Stimulated activated naive CD8-positive, alpha-beta T cell treated with anti-CD3 and anti-CD28 coated beads, Interleukin-15, amount 100 ng/mL, for 72 hours (primary cell): ENCODE data around the gene GNB1.

Source experiments
- ATAC-seq: fragments of 150-1000 bp; cut with Tn5 transposase; 2 replicates; pipeline ENCODE4 v1.10.0; 2021; ENCODE audit warnings: mild to moderate bottlenecking, moderate library complexity
- DNase-seq, 2 donors: peaks; one replicate each; pipeline ENCODE4 v3.0.0; 2021 to 2022
- H3K27ac Mint-ChIP-seq, 2 donors: one replicate each; pipeline ENCODE4 v1.8.0; 2022; ENCODE audit warnings: mild to moderate bottlenecking in 2 of 2, mixed read lengths in 2 of 2, moderate library complexity in 2 of 2
- H3K27me3 Mint-ChIP-seq: one replicate; pipeline ENCODE4 v1.8.0; 2022; ENCODE audit warnings: mixed read lengths
- H3K4me1 Mint-ChIP-seq: one replicate; pipeline ENCODE4 v1.8.0; 2022; ENCODE audit warnings: mild to moderate bottlenecking, mixed read lengths
- H3K4me3 Mint-ChIP-seq, 2 donors: one replicate each; pipeline ENCODE4 v1.8.0; 2022; ENCODE audit warnings: mild to moderate bottlenecking in 2 of 2, mixed read lengths in 2 of 2, moderate library complexity in 1 of 2
- H3K9me3 Mint-ChIP-seq, 2 donors: one replicate each; pipeline ENCODE4 v1.8.0; 2022; ENCODE audit warnings: mixed read lengths in 2 of 2

GNB1 gene

GRCh38 chr1:1901641-1902294 is 10.9 kb upstream of the GNB1 start:
- no peak overlapping the region for H3K4me3 Mint-ChIP-seq
- H3K9me3 Mint-ChIP-seq = no peaks in the 10 kb centered on the region
- peaks cover 27% of the 10 kb centered on the region for H3K4me1 Mint-ChIP-seq
- no peaks in the 10 kb centered on the region for H3K27me3 Mint-ChIP-seq
- H3K27ac Mint-ChIP-seq = peak overlapping the region in 1 of 2 donors; percentile 54
- no peak for ATAC-seq
- DNase-seq = no peak

DNA sequence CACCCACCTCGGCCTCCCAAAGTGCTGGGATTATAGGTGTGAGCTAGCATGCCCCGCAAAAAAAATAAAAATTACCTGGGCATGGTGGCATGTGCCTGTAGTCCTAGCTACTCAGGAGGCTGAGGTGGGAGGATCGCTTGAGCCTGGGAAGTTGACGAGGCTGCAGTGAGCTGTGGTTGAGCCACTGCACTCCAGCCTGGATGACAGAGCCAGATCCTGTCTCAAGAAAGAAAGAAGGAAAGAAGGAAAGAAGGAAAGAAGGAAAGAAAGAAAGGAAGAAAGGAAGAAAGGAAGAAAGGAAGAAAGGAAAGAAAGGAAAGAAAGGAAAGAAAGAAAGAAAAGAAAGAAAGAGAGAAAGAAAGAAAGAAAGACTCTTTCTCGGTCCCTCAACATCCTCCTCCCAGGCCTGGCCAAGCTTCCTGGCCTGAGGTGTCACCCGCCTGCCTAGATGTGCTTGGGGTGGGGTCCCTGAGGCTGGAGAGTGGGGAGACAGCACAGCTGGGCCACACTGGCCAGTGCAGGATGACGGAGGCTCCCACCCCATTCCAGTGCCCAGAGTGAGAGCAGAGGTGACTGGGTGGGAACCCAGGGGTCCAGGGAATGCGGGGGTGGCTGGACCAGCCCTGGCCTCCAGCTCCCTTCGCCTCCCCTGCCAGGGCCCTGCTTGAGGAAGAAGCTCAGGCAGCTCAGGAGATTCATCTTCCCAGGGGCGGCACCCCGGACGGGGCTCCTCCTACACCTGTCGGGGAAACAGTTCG is 10.2 kb upstream of the GNB1 start:
- no peak for ATAC-seq
- Mint-ChIP-seq H3K27me3 (no peaks in the 10 kb centered on the region), H3K4me3 (no peak overlapping the region)

DNA sequence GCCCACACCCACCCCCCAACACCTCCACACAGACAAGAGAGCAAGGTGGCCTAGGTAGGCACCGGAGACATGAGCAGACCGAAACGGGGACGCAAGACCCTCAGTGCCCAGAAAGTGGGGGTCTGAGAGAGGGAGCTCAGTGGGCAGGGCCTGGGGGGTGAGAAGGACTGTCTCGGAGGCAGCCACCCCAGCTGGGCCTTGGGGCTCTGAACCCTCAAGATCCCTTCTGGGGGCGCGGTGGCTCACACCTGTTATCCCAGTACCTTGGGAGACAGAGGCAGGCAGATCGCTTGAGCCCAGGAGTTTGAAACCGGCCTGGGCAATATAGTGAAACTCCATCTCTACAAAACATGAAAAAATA is 9.1 kb upstream of the GNB1 start:
- no peaks in the 10 kb centered on the region for H3K27me3 Mint-ChIP-seq
- no peak for ATAC-seq
- no peaks in the 10 kb centered on the region for H3K9me3 Mint-ChIP-seq
- no peak overlapping the region for H3K4me3 Mint-ChIP-seq
- peaks cover 30% of the 10 kb centered on the region for H3K4me1 Mint-ChIP-seq
- no peak overlapping the region for H3K27ac Mint-ChIP-seq
- DNase-seq = no peak

More for the DNA sequence above, 10.2 kb upstream of the GNB1 start:
- H3K4me1 Mint-ChIP-seq = peaks cover 21% of the 10 kb centered on the region
- H3K9me3 Mint-ChIP-seq = no peaks in the 10 kb centered on the region
- DNase-seq = no peak
- peak overlapping the region in 1 of 2 donors; percentile 30 for H3K27ac Mint-ChIP-seq

DNA sequence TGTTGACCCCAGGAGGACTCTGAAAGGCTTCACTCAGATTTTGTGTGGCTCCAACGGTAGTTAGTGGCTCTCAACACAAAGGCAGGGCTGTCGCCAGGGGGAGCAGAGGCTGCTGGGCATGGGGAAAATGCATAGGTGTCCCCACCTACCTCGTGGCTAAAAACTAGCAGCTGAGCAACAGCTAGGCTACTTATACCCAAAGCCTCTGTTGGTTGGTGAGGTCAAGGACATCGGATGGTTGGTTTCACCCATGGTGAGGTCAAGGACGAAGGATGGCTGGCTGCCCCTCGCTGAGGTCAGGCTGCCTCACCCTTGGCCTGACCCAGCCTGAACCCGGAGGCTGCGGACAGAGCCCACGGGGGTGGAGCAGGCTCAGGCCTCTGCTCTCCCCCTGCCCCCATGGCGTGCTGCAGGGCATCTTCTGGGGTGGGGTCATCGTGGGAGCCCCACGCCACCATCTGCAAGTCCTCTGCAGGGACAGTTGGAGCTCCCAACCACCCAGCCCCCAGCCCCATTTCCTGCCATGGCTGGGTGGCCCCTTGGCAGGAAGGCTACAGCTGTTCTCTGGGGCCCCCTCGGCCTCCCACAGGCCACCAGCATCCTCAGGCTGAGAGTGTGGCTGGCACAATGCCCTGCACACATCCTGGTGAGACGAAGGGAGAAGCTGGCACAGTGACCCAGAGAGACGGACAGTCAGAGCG is 8.5 kb upstream of the GNB1 start:
- no peak for DNase-seq
- peaks cover 36% of the 10 kb centered on the region for H3K4me1 Mint-ChIP-seq
- no peak overlapping the region for H3K4me3 Mint-ChIP-seq
- no peaks in the 10 kb centered on the region for H3K27me3 Mint-ChIP-seq
- peak overlapping the region in 1 of 2 donors; percentile 71 for H3K27ac Mint-ChIP-seq
- H3K9me3 Mint-ChIP-seq = no peaks in the 10 kb centered on the region
- peak; percentile 58 for ATAC-seq

DNA sequence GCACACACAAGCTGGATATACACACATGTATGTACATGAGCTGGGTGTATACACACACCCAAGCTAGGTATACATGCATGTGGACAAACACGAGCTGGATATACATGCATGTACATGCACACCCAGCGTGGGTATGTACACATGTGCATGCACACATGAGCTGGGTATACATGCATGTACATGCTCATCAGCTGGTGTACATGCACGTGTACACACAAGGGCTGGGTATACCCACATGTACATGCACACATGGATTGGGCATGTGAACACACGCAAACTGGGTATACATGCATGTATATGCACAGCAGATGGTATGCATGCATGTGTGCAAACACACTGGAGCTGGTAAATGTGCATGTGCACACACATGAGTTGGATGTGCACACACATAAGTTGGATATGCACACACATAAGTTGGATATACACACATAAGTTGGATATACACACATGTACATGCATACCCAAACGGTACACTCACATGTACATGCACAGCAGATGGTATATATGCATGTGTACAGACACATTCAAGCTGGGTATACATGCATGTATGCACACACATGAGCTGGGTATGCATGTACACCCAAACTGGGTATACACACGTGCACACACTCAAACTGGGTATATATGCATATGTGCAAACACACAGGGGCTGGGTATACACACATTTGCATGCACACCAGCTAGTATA is 7.5 kb upstream of the GNB1 start:
- no peak overlapping the region for H3K4me3 Mint-ChIP-seq
- H3K9me3 Mint-ChIP-seq = no peaks in the 10 kb centered on the region
- ATAC-seq = no peak
- no peak for DNase-seq
- H3K4me1 Mint-ChIP-seq = peaks cover 46% of the 10 kb centered on the region
- H3K27ac Mint-ChIP-seq = no peak overlapping the region
- H3K27me3 Mint-ChIP-seq = no peaks in the 10 kb centered on the region

- Mint-ChIP-seq H3K27me3 (no peaks in the 10 kb centered on the region), H3K4me3 (no peak overlapping the region), H3K27ac (no peak overlapping the region), H3K9me3 (no peaks in the 10 kb centered on the region), H3K4me1 (peaks cover 64% of the 10 kb centered on the region)
- ATAC-seq = no peak
- no peak for DNase-seq
These were observed 4.8 kb upstream of the GNB1 start for GRCh38 chr1:1895456-1896336.

- no peak for ATAC-seq
- H3K27me3 Mint-ChIP-seq = no peaks in the 10 kb centered on the region
- peak overlapping the region in 1 of 2 donors; percentile 11 for H3K27ac Mint-ChIP-seq
These were observed 4.2 kb upstream of the GNB1 start for GRCh38 chr1:1895060-1895418.

DNA sequence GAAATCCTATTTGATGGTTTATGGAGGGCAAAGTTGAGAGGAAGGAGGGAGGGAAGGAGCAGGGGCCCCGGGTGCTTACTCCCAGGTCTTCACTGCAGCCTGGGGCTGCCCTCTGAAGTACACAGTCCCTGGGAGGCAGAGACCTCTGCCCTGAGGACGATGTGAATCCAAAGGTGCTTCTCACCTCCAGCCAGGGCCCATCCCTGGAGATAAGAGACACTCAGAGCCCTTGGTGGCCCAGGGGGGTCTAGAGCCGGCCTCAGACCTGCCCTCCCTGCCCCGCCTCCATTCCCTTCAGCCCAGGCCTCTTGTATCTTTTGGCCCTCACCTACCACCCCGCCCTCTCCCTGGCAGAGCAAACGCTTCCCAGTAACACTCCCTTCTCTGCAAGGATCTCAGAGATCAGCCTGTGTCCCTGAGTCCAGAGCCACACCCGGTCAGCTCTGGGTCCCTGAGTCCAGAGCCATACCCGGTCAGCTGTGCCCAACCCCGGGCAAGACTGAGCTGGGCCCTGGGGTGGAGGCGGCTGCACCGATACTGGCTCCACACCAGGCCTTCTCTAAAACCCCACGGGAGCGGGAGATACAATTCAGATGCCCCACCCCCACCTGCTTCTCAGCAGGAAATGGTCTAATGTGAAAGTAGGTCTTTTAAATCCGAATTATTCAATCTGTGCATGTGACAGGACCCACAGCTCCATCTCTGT is 3.6 kb upstream of the GNB1 start:
- no peaks in the 10 kb centered on the region for H3K27me3 Mint-ChIP-seq
- H3K4me1 Mint-ChIP-seq = peaks cover 59% of the 10 kb centered on the region
- no peak for ATAC-seq
- DNase-seq = no peak
- H3K27ac Mint-ChIP-seq = peak overlapping the region; percentile 11 to 81
- no peaks in the 10 kb centered on the region for H3K9me3 Mint-ChIP-seq
- H3K4me3 Mint-ChIP-seq = no peak overlapping the region

More at GRCh38 chr1:1895060-1895418, 4.2 kb upstream of the GNB1 start:
- DNase-seq = no peak
- no peak overlapping the region for H3K4me3 Mint-ChIP-seq
- peaks cover 64% of the 10 kb centered on the region for H3K4me1 Mint-ChIP-seq
- H3K9me3 Mint-ChIP-seq = no peaks in the 10 kb centered on the region

GRCh38 chr1:1893997-1894353 is 3.1 kb upstream of the GNB1 start:
- ATAC-seq = no peak
- H3K27ac Mint-ChIP-seq = no peak overlapping the region

GRCh38 chr1:1893291-1893985 is 2.6 kb upstream of the GNB1 start:
- H3K4me1 Mint-ChIP-seq = peaks cover 59% of the 10 kb centered on the region
- H3K4me3 Mint-ChIP-seq = peak overlapping the region; percentile 25 to 91
- no peak overlapping the region for H3K27ac Mint-ChIP-seq
- no peaks in the 10 kb centered on the region for H3K27me3 Mint-ChIP-seq
- no peaks in the 10 kb centered on the region for H3K9me3 Mint-ChIP-seq
- DNase-seq (no peak), ATAC-seq (no peak)

More at GRCh38 chr1:1893997-1894353, 3.1 kb upstream of the GNB1 start:
- H3K27me3 Mint-ChIP-seq = no peaks in the 10 kb centered on the region
- DNase-seq = no peak
- peaks cover 58% of the 10 kb centered on the region for H3K4me1 Mint-ChIP-seq
- H3K9me3 Mint-ChIP-seq = no peaks in the 10 kb centered on the region
- no peak overlapping the region for H3K4me3 Mint-ChIP-seq

DNA sequence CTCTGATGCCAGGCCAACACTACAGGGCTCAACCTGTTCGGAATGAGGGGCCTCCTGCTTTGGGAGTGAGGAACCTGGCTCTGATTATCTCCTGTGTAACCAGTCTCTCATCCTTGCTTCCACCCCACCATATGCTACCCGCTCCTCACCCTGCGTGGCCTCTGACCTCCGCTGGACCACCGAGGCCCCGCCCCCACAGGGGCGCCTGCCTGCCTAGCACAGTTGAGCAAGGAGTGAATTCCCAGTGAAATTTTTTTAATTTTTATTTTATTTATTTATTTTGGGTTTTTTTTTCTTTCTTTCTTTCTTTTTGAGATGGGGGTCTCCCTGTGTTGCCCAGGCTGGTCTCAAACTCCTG is 1.9 kb upstream of the GNB1 start:
- H3K27ac Mint-ChIP-seq = peak overlapping the region in 1 of 2 donors; percentile 27
- H3K9me3 Mint-ChIP-seq = no peaks in the 10 kb centered on the region
- H3K27me3 Mint-ChIP-seq = no peaks in the 10 kb centered on the region
- ATAC-seq = no peak
- no peak for DNase-seq
- peaks cover 66% of the 10 kb centered on the region for H3K4me1 Mint-ChIP-seq
- H3K4me3 Mint-ChIP-seq = peak overlapping the region; percentile 90 to 91

GRCh38 chr1:1892079-1892762 is 1.3 kb upstream of the GNB1 start:
- Mint-ChIP-seq H3K27me3 (no peaks in the 10 kb centered on the region), H3K9me3 (no peaks in the 10 kb centered on the region), H3K4me3 (peak overlapping the region; percentile 90 to 91), H3K27ac (peak overlapping the region; percentile 95), H3K4me1 (peaks cover 68% of the 10 kb centered on the region)
- DNase-seq = no peak
- no peak for ATAC-seq

DNA sequence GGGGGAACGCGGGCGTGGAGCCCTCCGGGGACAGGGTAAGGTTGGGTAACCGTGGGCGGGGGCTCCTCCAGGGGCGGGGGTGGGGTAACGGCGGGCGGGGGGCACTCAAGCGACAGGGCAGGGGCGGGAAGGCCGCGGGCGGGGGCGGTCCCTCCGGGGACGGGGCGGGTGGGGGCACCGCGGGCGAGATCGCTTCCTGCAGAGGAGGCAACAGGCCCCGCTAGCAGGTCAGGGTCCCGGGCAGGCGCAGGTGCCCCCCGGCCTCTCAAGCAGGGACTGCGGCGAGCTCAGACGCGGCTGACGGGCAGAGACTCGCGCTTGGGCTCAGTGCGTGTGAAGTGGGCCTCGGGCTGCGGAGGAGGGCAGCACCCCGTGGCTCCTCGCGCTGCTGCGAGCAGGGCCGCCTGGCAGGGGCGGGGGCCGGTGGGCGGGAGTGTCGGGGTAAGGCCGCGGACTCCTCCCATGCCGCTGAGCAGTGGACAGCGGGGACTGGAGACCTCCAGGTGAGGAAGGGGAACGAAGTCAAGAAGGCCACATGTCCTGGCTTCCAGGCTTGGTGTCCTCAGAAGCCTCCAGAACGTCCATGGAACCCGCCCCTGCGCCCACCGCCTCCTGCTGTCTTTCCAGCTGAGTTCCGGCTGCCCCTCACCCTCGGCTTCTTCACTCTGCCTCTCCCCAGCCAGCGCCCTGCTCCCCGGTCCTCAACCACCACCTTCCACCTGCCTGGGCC is 627 bp upstream of the GNB1 start:
- ATAC-seq (peak; percentile 73), DNase-seq (peak; percentile 63 to 68)
- peak overlapping the region; percentile 90 to 91 for H3K4me3 Mint-ChIP-seq
- no peaks in the 10 kb centered on the region for H3K27me3 Mint-ChIP-seq
- peak overlapping the region; percentile 95 to 96 for H3K27ac Mint-ChIP-seq
- no peaks in the 10 kb centered on the region for H3K9me3 Mint-ChIP-seq
- peaks cover 72% of the 10 kb centered on the region for H3K4me1 Mint-ChIP-seq
